ENCODE data around the gene WNT4.

WNT4 gene

GRCh38 chr1:22143065-22144033 lies at the start of gene WNT4:
TSS of gene WNT4 (minus strand) at chr1:22143097. CDS start at chr1:22142922, 175 bp downstream.
- peak; percentile 35 to 55 for DNase-seq

DNA sequence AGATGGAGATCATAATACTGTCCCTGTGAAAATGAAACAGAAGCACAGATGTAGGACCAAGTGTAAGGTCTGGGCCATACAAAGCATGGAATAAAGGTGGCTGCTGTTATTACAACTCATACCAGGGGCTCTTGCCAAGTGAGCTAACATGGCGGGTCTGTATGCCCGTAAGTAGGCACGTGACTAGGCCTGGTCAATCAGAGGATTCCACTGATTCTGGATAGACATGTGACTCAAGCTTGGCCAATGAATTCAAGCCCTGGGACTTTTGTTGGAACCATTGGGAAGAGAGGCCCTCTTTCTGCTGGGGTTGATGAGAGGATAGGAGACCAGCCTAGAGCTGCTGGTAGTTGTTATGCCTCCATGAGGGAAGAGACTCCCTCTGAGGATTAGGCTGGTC lies 47.8 kb upstream of the WNT4 start:
- no peak for DNase-seq

GRCh38 chr1:22190251-22190650 lies 47.4 kb upstream of the WNT4 start:
- no peak for DNase-seq

GRCh38 chr1:22189619-22190018 lies 46.7 kb upstream of the WNT4 start:
- DNase-seq = no peak

GRCh38 chr1:22188914-22189313 lies 46.0 kb upstream of the WNT4 start:
- no peak for DNase-seq

DNA sequence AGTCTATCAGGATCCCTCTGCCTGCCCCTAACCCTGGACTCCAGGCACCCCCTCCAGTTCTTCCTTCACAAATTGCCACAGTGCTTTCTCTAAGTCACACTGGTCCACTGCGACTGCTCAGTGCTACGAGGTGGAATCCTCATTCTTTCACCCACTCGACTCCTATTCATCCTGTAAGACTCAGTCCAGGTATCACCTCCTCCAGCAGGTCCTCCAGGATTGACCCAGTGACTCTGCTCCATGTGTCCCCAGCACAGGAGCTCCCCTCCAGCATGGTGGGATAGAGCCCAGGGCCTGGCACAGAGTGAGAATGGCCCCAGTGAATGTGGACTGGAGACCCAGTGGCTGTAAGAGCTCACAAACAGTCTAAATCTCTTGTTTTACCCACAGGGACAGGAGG lies 45.5 kb upstream of the WNT4 start:
- no peak for DNase-seq

DNA sequence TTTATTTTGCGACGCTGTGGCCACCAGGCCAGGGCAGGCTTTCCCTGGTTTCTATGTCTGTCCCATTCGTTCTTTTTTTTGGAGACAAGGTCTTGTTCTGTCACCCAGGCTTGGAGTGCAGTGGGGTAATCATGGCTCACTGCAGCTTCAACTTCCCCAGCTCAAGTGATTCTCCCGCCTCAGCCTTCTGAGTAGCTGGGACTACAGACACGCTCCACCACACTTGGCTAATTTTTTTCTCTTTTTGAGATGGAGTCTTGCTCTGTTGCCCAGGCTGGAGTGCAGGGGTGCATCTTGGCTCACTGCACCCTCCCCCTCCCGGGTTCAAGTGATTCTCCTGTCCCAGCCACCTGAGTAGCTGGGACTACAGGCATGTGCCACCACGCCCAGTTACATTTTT lies 43.4 kb upstream of the WNT4 start:
- DNase-seq = no peak

- DNase-seq = peak; percentile 95
These were observed 42.2 kb upstream of the WNT4 start for GRCh38 chr1:22184892-22185612.

DNA sequence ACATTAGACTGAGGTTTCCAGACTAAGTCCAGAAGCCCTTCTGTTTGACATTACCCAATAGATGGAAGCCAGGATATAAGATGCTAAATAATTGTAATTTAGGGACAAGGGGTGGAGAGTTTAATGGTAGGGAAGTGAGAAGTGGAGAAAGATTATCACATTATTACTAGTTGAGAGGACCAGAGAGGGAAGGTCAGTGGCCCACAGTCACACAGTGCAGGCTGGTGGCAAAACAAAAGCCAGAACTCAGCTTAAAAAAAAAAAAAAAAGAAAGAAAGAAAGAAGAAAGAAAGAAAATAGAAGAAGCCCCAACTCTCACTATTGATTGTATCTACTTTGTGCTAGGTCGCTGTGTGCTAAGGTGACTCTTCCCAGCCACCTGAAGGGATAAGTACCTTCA lies 41.6 kb upstream of the WNT4 start:
- DNase-seq = no peak

DNA sequence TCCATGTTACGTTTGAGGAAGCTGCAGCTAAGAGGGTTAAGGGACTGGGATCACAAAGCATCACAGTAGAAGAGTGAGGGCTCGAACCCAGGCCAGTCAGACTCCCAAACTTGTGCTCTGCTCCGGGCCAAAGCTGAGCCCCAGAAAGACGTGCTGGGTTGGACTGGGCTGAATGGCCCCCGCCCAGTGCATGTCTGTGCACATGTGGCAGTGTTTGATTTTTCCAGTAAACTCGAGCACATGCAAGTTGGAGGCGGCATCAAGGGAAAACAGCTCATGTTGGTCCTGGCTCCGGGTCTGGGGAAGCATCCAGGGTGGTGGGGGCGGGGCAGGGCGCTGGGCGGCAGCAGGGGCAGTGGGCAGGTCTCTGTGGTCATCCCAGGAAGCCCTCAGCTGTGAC lies 39.8 kb upstream of the WNT4 start:
- DNase-seq = no peak

- DNase-seq = no peak
These were observed 36.4 kb upstream of the WNT4 start for GRCh38 chr1:22179197-22179803.

DNA sequence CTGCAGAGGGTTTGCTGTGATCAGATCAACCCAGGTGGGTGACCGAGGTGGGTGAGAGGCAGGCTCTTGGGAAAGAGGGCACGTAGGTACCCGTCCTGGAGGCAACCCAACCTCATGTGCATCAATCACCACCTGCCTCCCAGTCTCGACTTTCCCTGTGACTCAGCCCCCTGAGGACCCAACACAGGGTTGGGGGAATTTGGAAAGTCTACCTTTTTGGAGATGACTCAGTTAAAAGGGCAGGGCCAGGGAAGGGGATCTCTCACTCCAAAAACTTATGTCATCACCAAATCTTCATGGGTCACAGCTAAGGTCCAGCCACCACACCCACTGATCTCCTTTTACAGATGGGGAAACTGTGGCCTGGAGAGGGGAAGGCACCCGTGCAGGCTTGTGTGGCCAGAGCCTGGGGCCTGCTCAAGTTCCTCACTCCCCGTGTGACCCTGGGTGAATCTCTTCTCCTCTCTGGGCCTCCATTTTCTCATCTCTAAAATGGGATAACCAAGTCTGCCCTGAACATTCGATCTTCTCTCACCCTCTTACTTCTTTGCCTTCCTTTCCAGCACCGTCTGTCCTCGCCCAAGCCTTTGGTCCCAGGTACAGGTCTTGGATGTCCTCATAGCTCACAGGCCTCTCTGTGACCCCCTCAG lies 34.6 kb upstream of the WNT4 start:
- DNase-seq = no peak

GRCh38 chr1:22176258-22176657 lies 33.4 kb upstream of the WNT4 start:
- no peak for DNase-seq

DNA sequence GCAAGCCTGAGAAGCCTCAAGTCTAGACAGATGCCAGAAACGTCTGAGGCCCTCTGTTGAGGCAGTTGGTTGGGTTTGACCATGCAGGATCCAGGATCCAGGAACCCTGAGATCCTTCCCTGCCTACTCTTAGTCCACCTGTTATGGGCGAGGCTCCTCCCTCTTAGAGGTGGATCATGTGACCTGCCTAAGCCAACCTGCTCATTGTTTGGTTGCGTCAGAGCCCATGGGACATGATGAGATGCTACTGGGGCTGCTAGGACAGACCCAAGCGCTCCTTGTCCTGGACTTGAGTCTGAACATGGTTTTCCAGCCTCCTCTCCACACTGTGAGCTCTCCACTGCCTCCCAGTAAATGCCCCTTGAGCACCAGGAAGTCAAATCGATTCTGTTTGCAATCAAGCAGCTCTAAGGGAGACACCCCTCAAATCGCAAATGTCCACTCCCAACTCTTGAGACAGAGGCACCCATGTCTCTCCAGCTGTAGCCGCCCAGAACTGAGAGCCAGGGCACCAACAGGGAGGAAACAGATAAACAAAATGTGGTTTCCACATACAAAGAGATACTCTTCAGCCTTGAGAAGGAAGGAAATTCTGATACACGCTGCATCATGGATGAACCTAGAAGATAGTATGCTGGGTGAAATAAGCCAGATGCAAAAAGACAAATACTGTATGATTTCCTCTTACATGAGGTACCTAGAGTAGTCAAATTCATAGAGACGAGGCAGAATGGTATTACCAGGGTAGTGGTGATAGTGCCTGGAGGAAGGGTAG lies 31.7 kb upstream of the WNT4 start:
- DNase-seq = no peak

GRCh38 chr1:22171951-22172715 lies 29.2 kb upstream of the WNT4 start:
- no peak for DNase-seq

GRCh38 chr1:22169816-22170215 lies 26.9 kb upstream of the WNT4 start:
- no peak for DNase-seq

DNA sequence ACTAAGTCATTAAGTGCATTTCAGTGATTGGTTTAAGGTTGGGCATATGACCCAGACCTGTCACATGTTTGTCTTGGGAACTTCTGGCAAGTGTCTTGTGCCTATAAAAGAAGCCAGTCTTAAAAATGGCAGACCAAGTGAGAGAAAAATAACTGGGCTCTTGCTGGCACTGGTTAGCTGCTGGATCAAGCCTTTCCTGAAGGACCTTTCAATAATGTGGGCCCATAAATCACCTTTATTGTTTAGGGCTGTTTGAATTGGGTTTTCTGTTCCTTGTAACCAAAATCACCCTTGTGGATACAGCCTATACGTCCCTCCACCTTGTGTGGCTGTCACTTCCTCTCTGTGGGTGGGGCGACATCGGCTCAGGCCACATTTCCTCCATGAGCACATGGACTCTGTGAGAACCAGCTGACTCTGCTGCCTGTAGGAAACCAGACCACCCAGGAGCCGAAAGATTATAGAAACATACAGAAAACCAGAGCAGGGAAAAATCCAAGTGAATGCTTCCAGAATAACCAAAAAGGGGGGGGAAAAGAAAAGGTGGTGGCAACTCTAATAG lies 25.6 kb upstream of the WNT4 start:
- DNase-seq = no peak

- DNase-seq = no peak
These were observed 23.5 kb upstream of the WNT4 start for GRCh38 chr1:22166439-22166838.

GRCh38 chr1:22164841-22165808 lies 22.2 kb upstream of the WNT4 start:
- no peak for DNase-seq

DNA sequence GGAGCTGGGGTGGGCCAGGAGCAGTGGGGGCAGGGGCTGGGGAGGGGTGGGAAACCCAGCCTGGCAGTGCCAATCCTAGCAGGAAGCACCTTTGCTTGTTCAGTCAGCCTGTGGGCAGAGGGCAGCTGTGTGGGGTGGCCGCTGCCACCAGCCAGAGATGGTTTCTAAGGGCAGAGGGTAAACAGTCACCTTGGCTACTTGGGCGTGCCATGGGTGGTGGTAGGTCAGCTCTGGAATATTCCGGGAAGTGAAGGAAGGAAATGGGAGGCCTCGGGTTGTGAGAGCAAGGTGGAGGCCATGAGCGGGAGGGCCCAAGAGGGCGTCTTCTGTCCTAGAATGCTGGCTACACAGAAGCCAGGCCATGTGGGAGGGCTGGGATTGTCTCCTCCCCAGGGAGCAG lies 20.7 kb upstream of the WNT4 start:
- DNase-seq = no peak
